Measurements from ENCODE around the gene WDR89.

GRCh38 chr14:63650256-63650952 is 8.7 kb upstream of the WDR89 start:
- TF ChIP-seq CTCF (IDR thresholded peaks at IDR 0.05; ENCODE audit: insufficient read depth, low read length) (no peak), SPI1 (IDR thresholded peaks at IDR 0.05; ENCODE audit: borderline replicate concordance, low read depth) (no peak)
